ENCODE results near the gene NAALADL1.

- TF ChIP-seq, protein P1, sequence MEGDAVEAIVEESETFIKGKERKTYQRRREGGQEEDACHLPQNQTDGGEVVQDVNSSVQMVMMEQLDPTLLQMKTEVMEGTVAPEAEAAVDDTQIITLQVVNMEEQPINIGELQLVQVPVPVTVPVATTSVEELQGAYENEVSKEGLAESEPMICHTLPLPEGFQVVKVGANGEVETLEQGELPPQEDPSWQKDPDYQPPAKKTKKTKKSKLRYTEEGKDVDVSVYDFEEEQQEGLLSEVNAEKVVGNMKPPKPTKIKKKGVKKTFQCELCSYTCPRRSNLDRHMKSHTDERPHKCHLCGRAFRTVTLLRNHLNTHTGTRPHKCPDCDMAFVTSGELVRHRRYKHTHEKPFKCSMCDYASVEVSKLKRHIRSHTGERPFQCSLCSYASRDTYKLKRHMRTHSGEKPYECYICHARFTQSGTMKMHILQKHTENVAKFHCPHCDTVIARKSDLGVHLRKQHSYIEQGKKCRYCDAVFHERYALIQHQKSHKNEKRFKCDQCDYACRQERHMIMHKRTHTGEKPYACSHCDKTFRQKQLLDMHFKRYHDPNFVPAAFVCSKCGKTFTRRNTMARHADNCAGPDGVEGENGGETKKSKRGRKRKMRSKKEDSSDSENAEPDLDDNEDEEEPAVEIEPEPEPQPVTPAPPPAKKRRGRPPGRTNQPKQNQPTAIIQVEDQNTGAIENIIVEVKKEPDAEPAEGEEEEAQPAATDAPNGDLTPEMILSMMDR (conservative IDR thresholded peaks at IDR 0.05; ENCODE audit: low read depth, low read length) = no peak
- TF ChIP-seq EZH2 (IDR thresholded peaks at IDR 0.05; ENCODE audit: borderline replicate concordance, low read depth, low read length, poor library complexity, severe bottlenecking) = no peak
These were observed 6.5 kb upstream of the NAALADL1 start for GRCh38 chr11:65064847-65065240.
